Activated T-helper 1 cell treated with anti-CD3 and anti-CD28 coated beads, Interleukin-12 subunit alpha, Interleukin-12 subunit beta, Interleukin-2, Interleukin-4 antibody, amounts not matched to agents 30 ng/mL and 10 ng/mL and 1 ng/mL, durations not matched to agents 14 hours and 24 hours and 36 hours (primary cell): ENCODE data around the gene PEF1. TPM values are rescaled to one million over a fixed set of nuclear protein-coding genes. Genes with fewer than 3 reads are reported as not detected.

Source experiments
- DNase-seq: peaks from one replicate; pipeline ENCODE4 v3.0.0; 2021; ENCODE audit warnings: low spot score
- H3K27ac Mint-ChIP-seq: one replicate; pipeline ENCODE4 v1.8.0; 2021; ENCODE audit warnings: mild to moderate bottlenecking, mixed read lengths
- H3K27me3 Mint-ChIP-seq: one replicate; pipeline ENCODE4 v1.8.0; 2022; ENCODE audit warnings: mild to moderate bottlenecking, moderate library complexity, mixed read lengths; ENCODE audit not compliant: insufficient read depth
- H3K36me3 Mint-ChIP-seq: one replicate; pipeline ENCODE4 v1.8.0; 2021; ENCODE audit warnings: low read depth, mixed read lengths
- H3K4me1 Mint-ChIP-seq: one replicate; pipeline ENCODE4 v1.8.0; 2021; ENCODE audit warnings: low read depth, mixed read lengths
- H3K4me3 Mint-ChIP-seq: one replicate; pipeline ENCODE4 v1.8.0; 2021; ENCODE audit warnings: mild to moderate bottlenecking, moderate library complexity, mixed read lengths
- H3K9me3 Mint-ChIP-seq: one replicate; pipeline ENCODE4 v1.8.0; 2021; ENCODE audit warnings: mixed read lengths
- intact Hi-C: fragments of 100-400 bp; cut with micrococcal nuclease; formaldehyde crosslinking; loops from one replicate; pipeline ENCODE4 v1.15.1; 2024
- total RNA-seq: library from RNA; stranded (reverse); gene quantifications from 2 replicates; pipeline ENCODE4 v1.2.3, GENCODE V29; 2022

PEF1 gene, protein sequence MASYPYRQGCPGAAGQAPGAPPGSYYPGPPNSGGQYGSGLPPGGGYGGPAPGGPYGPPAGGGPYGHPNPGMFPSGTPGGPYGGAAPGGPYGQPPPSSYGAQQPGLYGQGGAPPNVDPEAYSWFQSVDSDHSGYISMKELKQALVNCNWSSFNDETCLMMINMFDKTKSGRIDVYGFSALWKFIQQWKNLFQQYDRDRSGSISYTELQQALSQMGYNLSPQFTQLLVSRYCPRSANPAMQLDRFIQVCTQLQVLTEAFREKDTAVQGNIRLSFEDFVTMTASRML
- 57.6 and 66.1 TPM in 2 replicates for total RNA-seq

DNA sequence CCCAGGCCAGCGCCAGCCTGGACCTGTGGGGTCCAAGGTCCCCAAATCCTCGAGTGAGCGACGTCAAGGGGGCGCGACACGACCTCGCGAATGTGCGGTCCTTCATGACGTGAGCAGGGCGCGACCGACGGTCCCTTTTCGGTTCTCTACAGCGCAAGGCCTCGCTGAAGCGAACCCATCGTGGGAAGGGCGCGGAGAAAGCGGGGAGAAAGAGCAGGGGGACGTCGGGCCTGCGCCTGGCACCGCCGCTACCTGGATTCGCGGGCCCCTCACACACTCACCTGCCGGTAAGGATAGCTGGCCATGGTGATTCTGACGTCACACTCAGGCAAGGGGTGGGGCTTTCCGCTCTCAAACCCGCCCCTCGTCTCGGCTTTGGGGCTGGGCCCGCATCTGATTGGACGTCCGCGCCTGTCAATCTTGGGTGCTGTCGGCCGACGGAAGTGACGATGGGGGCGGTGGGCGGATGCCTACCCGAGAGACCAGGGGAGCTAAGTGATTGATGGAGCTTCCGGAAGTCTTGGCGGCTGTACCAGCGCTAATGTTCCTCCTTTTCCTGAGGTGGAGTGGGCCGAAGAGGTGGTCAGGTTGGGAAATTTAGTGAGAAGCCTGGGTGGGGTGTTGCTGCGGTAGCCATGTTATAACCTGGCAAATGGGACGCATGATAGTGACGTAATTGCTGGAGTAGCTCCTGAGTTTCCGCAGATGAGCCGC is at the start of gene PEF1:
Gene PEF1, minus strand, starts transcription at position 317 of the 714 bp plus-strand sequence. Its CDS starts 12 bp downstream, at position 305.
- Mint-ChIP-seq H3K9me3 (peaks cover 5% of the 10 kb centered on the region), H3K4me1 (peaks cover 21% of the 10 kb centered on the region), H3K4me3 (peak within 1 kb of the TSS; percentile 96), H3K27me3 (peaks cover 2% of the 10 kb centered on the region), H3K27ac (peak within 1 kb of the TSS; percentile 100), H3K36me3 (peaks cover 9% of the 10 kb centered on the region)
- DNase-seq: peak; percentile 98
- intact Hi-C loops: loop anchor here (1.0 to 10.0 kb wide), 9 partner anchors 144 to 890 kb away; partner anchors contain the start of genes BSDC1, KPNA6, LAPTM5 and PTP4A2

DNA sequence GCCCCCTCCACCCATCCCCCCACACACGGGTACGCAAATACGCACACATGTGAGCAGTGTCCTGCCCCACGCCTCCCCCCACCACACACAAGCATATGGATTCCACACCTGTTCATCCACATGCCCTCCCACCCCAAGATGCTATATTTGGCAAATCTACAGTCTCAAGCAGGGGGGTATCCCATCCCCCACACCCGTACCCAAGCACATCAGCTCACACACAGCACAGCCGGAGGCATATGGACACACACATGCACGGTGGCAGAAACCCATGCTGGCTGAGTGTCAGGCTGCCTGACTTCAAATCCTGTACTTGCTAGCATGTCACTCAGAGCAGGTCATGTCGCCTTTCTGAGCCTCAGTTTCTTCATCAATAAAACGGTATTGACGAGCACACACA is 48.6 kb upstream of the PEF1 start:
- Mint-ChIP-seq H3K9me3 (no peaks in the 10 kb centered on the region), H3K27me3 (peaks cover 3% of the 10 kb centered on the region), H3K36me3 (no peaks in the 10 kb centered on the region), H3K4me3 (no peak overlapping the region), H3K27ac (no peak overlapping the region), H3K4me1 (no peaks in the 10 kb centered on the region)
- no peak for DNase-seq
- intact Hi-C loops: no loop called here

DNA sequence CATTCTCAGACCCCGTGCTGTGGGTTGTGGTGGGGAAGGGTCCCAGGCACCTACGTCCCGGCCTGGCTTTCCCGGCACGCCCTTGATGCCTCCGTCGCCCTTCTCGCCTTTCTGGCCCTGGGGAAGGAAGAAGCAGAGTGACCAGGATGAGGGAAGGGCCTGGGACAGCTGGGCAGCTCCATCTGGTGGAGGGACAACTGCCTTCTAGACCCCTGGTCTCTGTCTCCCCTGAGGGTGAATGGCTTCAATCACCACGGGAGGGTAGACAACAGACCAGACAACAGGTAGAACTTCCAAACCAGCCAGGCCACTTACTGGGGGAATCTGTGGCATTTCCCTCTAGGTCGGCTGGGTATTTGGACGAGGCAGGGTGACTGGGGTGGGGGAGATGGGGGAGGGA is 47.3 kb upstream of the PEF1 start:
- H3K9me3 Mint-ChIP-seq: no peaks in the 10 kb centered on the region
- H3K4me3 Mint-ChIP-seq: no peak overlapping the region
- H3K4me1 Mint-ChIP-seq: no peaks in the 10 kb centered on the region
- H3K36me3 Mint-ChIP-seq: no peaks in the 10 kb centered on the region
- intact Hi-C loops: no loop called here
- no peak overlapping the region for H3K27ac Mint-ChIP-seq
- DNase-seq: no peak
- H3K27me3 Mint-ChIP-seq: peaks cover 6% of the 10 kb centered on the region

DNA sequence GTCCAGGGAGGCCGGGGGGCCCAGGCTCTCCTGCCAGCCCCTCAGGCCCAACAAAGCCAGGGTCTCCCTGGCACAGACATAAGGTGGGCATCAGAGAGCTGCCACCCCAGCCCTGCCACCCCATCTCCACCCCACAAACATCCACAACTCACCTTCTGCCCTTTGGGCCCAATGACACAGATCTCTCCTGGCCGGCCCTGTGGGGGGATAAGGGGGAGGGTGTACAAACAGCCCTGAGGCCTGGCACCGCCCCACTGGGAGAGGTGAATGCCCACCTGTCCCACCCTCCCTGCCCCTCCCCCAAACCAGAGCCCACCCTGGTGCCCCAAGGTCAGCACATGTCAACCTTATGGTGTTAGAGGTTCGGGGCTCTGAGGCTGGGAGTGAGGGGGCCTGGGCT is 46.8 kb upstream of the PEF1 start:
- intact Hi-C loops: no loop called here
- H3K4me3 Mint-ChIP-seq: no peak overlapping the region
- no peaks in the 10 kb centered on the region for H3K36me3 Mint-ChIP-seq
- no peak overlapping the region for H3K27ac Mint-ChIP-seq
- no peaks in the 10 kb centered on the region for H3K4me1 Mint-ChIP-seq
- H3K27me3 Mint-ChIP-seq: peaks cover 8% of the 10 kb centered on the region
- H3K9me3 Mint-ChIP-seq: no peaks in the 10 kb centered on the region
- DNase-seq: no peak

DNA sequence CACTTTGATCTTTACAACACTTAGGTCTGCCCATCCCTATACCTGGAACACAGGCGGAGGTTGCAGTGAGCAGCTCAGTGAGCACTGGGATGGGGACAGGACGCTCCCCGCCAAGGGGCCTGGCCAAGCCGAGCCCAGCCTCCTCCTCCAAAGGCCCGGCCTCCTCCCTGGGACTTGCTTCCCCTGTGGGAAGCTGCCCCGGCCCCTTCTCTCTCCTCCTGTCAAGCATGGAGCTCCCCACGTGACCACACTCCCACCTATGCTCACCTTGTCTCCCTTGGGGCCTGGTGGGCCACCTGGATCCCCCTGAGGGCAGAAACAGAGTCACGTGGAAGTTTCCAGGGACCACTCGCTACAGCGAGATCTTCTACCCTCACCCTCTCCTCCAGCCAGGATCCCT is 46.2 kb upstream of the PEF1 start:
- H3K36me3 Mint-ChIP-seq: no peaks in the 10 kb centered on the region
- H3K27ac Mint-ChIP-seq: no peak overlapping the region
- H3K9me3 Mint-ChIP-seq: no peaks in the 10 kb centered on the region
- intact Hi-C loops: no loop called here
- H3K4me3 Mint-ChIP-seq: no peak overlapping the region
- no peak for DNase-seq
- no peaks in the 10 kb centered on the region for H3K4me1 Mint-ChIP-seq
- peaks cover 11% of the 10 kb centered on the region for H3K27me3 Mint-ChIP-seq

DNA sequence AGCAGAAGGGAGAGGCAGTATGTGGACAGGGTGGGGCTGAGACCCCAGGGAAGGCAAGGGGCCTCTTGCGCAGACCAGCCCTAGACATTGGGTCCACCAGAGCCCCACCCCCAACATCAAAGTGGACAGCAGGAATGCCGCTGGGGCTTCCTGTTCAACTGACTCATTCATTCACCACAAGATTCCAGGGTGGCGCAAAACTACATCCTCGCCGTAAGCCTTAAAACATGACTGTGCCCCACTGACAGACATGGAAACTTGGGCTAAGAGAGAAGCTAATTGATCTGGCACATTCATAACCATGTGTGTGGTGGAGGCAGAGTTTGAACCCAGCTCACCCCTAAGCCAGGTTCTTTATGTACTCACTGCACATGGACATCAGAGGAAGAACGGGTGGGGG is 45.2 kb upstream of the PEF1 start:
- Mint-ChIP-seq H3K4me1 (no peaks in the 10 kb centered on the region), H3K27ac (no peak overlapping the region), H3K9me3 (no peaks in the 10 kb centered on the region), H3K27me3 (peaks cover 16% of the 10 kb centered on the region), H3K36me3 (no peaks in the 10 kb centered on the region), H3K4me3 (no peak overlapping the region)
- intact Hi-C loops: no loop called here
- DNase-seq: no peak

DNA sequence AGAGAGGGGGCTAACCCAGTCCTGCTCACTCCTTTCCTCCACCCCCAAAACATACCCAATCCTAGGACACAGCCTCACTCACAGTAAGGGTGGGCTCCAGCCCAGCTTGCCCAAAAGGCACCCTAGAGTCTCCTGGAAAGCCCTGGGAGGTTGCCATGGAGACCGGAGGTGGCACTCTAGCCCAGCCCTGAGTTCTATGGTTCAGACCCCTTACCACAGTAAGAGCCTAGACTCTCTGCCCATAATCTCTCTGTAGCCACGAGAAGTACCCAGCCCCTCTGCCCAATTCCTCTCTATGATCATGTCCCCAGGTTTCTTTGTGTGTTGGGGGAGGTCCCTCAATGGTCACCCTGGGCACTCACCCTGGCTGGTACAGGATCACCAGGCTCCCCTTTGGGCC is 44.7 kb upstream of the PEF1 start:
- DNase-seq: no peak
- no peaks in the 10 kb centered on the region for H3K36me3 Mint-ChIP-seq
- no peaks in the 10 kb centered on the region for H3K4me1 Mint-ChIP-seq
- no peak overlapping the region for H3K27ac Mint-ChIP-seq
- intact Hi-C loops: no loop called here
- H3K4me3 Mint-ChIP-seq: no peak overlapping the region
- peaks cover 16% of the 10 kb centered on the region for H3K27me3 Mint-ChIP-seq
- H3K9me3 Mint-ChIP-seq: no peaks in the 10 kb centered on the region

DNA sequence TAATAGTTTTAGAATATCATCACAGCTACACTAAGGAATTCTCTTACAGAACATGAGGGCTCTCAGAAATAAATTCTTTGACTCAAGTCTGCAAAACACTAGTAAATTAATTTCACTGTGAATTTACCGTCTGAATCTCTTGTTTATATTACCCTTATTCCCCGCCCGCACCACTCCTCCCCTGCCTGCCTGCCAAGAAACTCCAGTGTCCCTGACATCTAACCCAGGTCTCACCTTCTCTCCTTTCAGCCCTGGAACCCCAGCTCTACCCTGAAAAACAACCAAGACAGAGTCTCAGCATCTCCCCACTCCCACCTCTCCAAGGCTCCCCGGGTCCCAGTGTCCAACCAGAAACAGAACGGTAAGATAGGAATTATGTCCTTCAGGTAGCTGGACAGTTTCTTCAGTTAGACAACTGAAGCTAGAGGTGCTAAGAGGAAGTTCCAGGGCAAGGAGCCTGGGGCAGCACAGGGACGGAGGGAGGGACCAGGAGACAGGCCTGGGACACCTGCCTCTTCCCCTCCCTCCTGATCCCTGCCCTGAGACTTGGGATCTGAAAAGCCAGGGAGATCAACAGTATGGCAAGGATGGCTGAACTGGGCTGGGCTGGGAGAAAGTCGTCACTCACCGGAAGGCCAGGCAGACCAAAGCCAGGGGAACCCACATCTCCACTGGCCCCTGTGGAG is 43.7 kb upstream of the PEF1 start:
- H3K4me3 Mint-ChIP-seq: no peak overlapping the region
- H3K36me3 Mint-ChIP-seq: no peaks in the 10 kb centered on the region
- H3K4me1 Mint-ChIP-seq: no peaks in the 10 kb centered on the region
- no peak for DNase-seq
- intact Hi-C loops: no loop called here
- no peak overlapping the region for H3K27ac Mint-ChIP-seq
- H3K27me3 Mint-ChIP-seq: peaks cover 16% of the 10 kb centered on the region
- H3K9me3 Mint-ChIP-seq: no peaks in the 10 kb centered on the region

DNA sequence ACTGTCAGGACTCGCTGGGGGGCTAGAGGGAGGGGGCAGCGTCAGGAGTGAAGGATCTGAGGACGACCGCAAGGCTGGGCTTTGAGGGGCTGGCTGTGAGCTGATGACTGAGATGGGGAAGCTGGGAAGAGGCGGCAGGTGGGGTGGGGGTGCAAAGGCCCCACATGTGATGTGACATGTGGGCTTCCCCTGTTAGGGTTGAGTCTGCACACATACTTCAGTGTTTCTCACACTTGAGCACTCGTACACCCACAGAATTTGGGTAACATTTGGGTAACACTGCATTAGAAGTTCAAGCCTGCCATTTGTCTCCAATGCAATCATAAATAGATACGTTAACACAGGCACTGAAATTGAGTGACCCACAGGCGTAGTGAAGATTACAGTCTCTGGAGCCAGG is 42.9 kb upstream of the PEF1 start:
- Mint-ChIP-seq H3K27me3 (peaks cover 16% of the 10 kb centered on the region), H3K4me3 (no peak overlapping the region), H3K36me3 (no peaks in the 10 kb centered on the region), H3K4me1 (no peaks in the 10 kb centered on the region), H3K9me3 (no peaks in the 10 kb centered on the region), H3K27ac (no peak overlapping the region)
- DNase-seq: no peak
- intact Hi-C loops: no loop called here

DNA sequence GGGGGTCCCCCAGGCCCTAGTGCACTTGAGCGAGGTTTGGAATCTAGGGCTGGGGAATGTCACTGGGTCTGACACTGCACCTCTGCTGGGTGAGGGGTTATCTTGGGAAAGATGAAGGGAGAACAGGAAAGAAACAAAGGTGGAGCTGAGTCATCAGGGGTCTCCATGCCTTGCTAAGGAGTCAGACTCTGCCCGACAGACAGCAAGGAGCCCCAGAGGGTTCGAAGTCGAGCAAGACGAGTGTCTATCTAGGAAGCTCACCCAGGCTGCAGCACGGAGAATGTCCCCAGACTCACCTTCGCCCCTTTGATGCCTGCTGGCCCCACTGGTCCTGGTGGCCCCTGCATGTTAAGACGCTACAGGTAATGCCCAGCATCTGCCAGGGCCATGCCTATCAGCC is 41.1 kb upstream of the PEF1 start:
- Mint-ChIP-seq H3K4me3 (no peak overlapping the region), H3K27ac (no peak overlapping the region), H3K36me3 (no peaks in the 10 kb centered on the region), H3K9me3 (no peaks in the 10 kb centered on the region), H3K4me1 (no peaks in the 10 kb centered on the region), H3K27me3 (peaks cover 16% of the 10 kb centered on the region)
- intact Hi-C loops: no loop called here
- DNase-seq: no peak

DNA sequence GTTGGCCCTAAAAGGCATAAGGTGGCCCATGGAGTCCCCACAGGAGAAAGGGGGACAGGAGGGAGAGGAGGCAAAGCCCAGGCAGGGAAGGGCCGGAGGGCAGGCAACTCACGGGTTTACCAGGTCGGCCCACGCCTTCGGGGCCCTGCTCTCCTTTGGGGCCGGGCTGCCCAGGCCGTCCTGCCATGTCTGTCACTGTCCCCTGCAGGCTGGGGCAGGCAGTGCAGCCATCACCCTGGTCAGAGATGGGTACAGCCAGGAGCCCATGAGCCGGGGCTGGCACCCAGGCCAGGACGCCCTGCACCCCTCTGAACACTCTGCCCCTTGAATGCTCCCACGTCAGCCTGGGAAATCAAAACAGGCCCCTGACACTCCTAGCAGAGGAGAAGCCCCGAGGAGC is 39.3 kb upstream of the PEF1 start:
- Mint-ChIP-seq H3K9me3 (no peaks in the 10 kb centered on the region), H3K36me3 (no peaks in the 10 kb centered on the region), H3K4me3 (no peak overlapping the region), H3K27ac (no peak overlapping the region), H3K4me1 (no peaks in the 10 kb centered on the region), H3K27me3 (peaks cover 17% of the 10 kb centered on the region)
- intact Hi-C loops: no loop called here
- DNase-seq: no peak

DNA sequence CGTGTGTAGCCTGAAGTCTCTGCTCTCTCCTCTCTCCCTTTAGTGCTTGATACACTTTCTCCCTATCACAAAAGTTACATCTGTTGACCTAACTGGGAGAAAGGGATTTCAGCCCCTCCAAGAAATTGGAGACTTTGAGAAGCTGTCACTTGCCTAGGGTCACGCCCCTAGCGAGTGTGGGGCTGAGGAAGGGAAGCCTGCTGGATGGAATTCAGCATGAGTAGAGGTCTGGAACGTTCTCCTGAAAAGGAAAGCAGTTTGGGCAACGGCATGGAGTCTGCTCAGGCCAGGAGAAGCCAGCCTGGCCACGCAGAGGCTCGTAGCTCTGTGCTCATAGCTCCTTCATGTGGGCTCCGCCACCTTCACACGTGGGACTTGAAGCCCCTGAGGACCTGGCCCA is 36.7 kb upstream of the PEF1 start:
- DNase-seq: no peak
- intact Hi-C loops: no loop called here
- peaks cover 13% of the 10 kb centered on the region for H3K27me3 Mint-ChIP-seq
- no peaks in the 10 kb centered on the region for H3K4me1 Mint-ChIP-seq
- no peak overlapping the region for H3K27ac Mint-ChIP-seq
- no peak overlapping the region for H3K4me3 Mint-ChIP-seq
- H3K9me3 Mint-ChIP-seq: no peaks in the 10 kb centered on the region
- no peaks in the 10 kb centered on the region for H3K36me3 Mint-ChIP-seq

DNA sequence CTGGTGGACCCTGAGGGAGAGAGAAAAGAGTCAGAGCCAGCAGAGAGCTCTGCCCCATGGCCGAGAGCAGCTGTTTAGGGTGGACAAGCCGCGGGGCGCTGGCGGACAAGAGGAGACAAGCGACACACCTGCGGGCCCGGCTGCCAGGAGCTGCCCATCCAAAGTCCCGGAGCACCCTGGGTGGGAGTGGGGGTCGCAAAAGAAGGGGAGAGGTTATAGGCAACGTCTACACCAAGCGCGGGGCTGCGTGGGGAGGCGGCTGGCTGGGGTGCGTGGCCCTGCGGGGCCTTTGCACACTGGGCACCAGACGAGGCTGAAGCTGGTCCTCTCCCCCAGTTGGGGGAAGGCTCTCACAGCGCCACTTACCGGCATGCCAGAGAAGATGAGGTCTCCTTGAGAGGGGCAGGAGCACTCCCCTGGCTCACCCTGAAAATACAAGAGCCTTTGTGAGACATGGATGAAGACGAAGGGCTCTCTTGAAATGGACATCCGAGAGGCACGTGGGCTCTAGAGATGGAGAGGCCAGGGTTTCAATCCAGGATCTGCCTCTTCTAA is 35.1 kb upstream of the PEF1 start:
- no peak overlapping the region for H3K4me3 Mint-ChIP-seq
- intact Hi-C loops: no loop called here

More for the DNA sequence above, 35.1 kb upstream of the PEF1 start:
- H3K27me3 Mint-ChIP-seq: peaks cover 10% of the 10 kb centered on the region
- H3K4me1 Mint-ChIP-seq: no peaks in the 10 kb centered on the region
- H3K9me3 Mint-ChIP-seq: no peaks in the 10 kb centered on the region
- H3K36me3 Mint-ChIP-seq: no peaks in the 10 kb centered on the region
- no peak for DNase-seq
- no peak overlapping the region for H3K27ac Mint-ChIP-seq
